GM18519 (cell line): ENCODE results near the gene CA5B.
"Not testable (repeated sequence)": the region's sequence is repeated elsewhere in the genome, so short reads cannot be mapped to it uniquely, and the experiment has no call there.

Experiments
- ATAC-seq: cut with Tn5 transposase; IDR thresholded peaks from one replicate; pipeline ENCODE4 v1.9.1; 2021; ENCODE audit warnings: mild to moderate bottlenecking, moderate library complexity; ENCODE audit not compliant: unreplicated experiment, low FRiP score

The CA5B gene

DNA sequence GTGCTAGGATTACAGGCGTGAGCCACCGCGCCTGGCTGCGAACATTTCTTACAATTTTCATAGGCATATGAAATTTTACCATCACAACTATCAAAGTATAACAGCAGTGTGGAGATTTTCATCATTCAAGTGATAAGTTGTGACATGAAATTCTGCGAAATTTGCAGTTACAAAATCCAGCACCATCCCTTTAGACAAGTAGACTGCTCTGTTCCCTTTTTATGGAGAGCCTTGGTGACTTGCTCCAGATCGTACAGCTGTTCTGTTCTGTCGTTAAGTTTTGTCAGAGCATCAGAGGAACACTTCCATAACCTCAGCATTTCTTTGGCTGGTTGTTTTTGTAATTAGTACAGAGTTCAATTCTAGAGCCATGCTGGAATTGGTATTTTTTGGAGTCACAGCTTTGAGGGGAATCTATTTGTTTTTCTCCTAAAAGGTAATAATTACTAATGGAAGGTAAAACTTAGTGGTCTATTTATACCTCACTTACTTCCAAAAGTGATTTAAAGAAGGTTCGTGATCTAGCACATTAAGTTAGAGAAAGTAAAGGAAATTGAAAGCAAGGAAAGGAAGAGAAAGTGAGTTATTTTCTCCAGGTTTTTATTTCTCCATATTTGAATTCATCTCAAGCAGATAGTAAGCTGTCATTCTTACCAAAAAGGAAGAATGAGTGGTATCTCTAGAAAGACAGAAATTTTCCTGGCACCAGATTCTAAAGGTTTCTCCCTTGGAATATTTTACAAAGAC, 74.3 kb downstream of the CA5B start:
- ATAC-seq, result no peak

DNA sequence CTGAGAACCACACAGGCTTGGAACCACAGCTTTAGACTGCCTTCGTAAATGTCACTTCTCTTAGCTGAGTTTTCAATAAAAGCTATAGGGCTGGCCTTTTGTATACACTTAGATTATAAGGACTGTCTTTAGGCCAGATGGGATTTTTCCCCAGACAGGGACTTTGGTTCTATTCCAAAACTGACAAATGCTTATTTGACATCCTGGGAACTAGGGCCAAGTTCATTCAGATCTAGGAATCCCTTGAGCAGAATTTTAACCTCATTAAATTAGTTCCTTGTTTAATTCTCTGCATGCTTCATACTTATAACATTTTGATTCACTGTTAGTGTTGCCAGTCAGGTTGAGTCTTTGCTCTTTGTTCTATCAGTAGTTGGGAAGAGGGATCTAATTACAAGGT, 75.3 kb downstream of the CA5B start:
- no peak for ATAC-seq

DNA sequence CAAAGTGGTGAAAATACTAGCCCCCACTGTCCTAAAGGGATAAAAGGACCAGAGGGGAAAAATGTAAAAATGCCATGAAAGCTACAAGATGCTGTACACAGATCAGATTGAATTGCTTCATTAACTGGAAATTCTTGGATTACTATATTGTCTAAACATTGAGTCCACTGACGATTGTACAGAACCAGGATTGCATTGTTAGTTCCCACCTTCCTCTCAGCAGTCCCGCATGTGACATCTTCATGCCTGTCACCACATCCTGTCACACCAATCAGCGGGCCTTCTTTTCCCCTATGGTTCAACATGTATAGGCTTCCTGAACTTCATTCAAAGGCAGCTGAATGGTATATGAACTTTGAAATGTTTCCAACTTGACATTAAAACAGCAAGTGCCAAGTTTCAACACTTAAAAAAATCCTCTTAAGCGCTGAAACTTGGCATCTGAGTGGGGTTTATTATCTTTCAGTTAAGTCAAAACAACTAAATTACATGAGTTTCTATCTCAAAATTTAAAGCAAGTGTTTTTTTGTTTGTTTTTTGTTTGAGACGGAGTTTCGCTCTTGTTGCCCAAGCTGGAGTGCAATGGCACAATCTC, 76.8 kb downstream of the CA5B start:
- no peak for ATAC-seq

DNA sequence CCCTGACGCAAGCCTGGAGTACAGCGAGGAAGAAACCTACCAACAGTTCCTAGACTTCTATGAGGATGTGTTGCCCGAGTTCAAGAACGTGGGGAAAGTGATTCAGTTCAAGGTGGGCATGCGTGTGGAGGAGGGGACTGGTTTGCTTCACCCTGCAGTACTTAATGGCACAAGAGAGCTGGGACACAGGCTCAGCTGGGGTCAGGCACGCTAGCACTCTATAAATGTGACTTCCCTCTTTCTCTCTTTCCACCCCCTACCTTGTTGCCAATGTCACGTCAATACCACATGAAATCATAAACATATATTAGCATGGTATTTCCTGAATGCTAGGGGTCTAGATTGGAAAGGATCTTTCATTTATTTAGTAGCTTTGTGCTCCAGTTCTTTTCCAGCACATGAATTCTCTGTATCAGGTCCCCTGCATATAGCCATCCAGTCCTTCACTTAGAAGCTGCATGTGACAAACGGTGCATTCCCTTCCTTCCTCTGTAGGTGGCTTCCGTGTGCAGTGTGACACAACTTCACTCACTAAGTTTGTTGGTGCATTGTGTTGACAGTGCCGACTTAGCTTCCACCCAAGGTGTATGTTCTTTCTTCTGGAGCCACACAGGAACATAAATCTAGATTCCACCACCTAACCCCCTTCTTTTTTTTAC, 77.8 kb downstream of the CA5B start:
- ATAC-seq, result peak; percentile 58

DNA sequence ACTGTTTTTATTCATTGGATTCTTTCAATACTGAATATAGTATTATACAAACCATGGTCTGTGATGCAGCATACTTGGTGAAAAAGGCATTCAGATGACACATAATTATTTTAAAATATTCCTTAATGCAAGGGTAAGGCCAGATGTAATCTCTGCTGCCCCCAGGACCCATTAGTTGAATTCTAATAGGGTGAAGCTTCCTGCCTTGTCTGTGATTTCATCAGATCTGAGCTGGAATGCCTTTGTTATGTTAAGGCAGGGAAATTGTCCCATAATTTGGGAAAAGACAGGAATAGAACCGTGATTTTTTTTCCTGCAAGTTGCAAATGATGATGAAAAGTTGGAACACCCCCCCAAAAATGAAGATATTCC, 78.4 kb downstream of the CA5B start:
- no peak for ATAC-seq

DNA sequence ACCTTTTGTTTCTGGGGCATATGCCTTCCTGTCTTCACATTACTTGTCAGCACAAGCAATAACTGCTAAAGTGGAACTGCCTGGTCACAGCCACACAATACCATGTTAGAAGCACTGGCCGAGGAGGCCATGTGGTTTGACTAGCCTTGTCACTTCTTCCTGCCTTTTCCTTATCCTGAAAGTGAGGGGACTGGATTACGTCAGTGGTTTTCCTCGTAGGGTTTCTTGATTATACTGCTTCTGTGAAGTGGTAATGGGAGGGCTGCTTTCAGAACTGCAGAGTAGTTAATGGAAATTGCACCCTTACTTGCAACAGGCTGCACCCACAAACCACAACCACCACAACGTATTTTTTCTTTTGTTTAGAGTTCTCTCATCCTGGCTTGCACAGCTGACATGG, 78.8 kb downstream of the CA5B start:
- no peak for ATAC-seq

DNA sequence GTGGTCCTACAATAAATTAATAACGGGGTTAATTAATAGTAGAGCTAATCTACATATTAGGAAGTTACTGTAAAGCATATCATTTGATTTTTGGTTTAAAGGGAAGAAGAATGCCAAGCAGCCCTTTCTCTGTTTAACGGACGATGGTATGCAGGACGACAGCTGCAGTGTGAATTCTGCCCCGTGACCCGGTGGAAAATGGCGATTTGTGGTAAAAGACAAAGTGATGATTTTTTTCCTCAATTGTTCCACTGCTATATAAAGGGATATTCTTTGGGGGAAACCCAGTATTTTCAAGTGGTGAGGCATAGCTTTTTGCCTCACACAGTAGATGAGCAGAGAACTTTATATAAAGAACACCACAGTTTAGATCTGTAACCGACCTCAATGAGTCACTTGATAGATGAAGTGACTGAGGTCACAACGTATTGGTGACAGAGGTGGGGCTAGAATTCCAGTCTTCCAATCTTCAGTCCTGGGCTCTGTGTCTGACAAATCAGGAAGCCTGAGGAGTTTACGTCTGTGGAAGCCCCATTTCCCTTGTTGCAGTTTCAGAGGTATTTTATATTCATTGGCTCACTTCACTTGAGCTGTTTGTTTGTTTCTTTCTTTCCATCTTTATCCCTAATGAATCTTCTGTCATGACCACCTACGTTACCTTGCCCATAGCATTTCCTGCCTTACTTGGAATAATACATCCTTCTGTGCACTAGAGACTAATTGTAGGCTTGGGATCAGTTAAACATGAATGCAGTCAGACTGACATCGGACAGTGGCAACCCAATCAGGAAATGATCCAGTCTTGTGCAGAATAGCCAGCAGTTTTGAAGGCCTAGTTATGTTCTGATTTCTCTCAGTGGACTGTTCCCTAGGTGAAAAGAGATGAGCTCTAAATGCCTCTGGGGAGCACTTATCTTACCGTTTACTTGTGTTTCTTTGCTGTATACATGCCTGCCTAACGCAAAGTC, 82.3 kb downstream of the CA5B start:
- no peak for ATAC-seq

DNA sequence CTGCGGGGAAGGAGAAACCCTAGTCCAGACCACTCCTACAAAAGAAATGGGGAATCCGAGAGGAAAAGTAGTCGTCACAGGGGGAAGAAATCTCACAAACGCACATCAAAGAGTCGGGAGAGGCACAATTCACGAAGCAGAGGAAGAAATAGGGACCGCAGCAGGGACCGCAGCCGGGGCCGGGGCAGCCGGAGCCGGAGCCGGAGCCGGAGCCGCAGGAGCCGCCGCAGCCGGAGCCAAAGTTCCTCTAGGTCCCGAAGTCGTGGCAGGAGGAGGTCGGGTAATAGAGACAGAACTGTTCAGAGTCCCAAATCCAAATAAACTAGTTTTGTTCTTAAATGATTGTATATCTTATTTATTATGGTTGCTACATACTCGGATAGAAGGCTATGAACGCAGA, 84.9 kb downstream of the CA5B start:
- no peak for ATAC-seq

GRCh38 chrX:15825936-15826335, 87.9 kb downstream of the CA5B start:
- no peak for ATAC-seq

DNA sequence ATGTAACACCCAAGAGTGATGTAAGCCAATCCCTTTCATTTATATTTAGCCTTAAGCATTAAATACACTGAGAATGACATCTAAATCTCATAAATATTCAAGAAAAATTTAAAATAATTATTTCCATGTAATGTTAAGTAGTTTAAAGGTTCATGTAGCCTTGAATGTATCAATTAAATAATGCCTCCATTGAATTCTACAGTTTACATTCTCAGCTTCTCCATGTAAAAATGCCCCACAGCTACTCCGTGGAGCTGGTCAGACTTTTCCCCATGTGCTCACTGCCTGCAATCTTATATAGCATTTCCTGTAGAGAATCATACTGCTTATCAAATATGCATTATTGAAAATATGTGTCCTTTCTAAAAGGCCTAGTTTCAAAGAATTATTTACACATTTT, 91.1 kb downstream of the CA5B start:
- no peak for ATAC-seq

- not testable (repeated sequence) for ATAC-seq
Observed at GRCh38 chrX:15831347-15831746, 93.3 kb downstream of the CA5B start.

GRCh38 chrX:15834053-15834452, 96.0 kb downstream of the CA5B start:
- ATAC-seq, result no peak

GRCh38 chrX:15834827-15835595, 96.9 kb downstream of the CA5B start:
- ATAC-seq, result no peak
